H9 (cell line): ENCODE data around the gene RNU5B-1. TPM values are rescaled to one million over a fixed set of nuclear protein-coding genes. Genes with fewer than 3 reads are reported as not detected.

Experiments
- DNase-seq: peaks from one replicate; pipeline ENCODE4 v3.0.0-alpha.2; 2017
- H2AFZ ChIP-seq: one replicate; pipeline ENCODE4 v1.6.1; 2013; ENCODE audit warnings: mild to moderate bottlenecking, low read length, control low read depth, moderate library complexity
- H2AK5ac ChIP-seq: 2 replicates; pipeline ENCODE4 v1.6.1; 2013; ENCODE audit warnings: low read length, control low read depth, mixed read lengths; ENCODE audit not compliant: insufficient read length
- H2BK120ac ChIP-seq: one replicate; pipeline ENCODE4 v1.6.1; 2013; ENCODE audit warnings: low read depth, mild to moderate bottlenecking, low read length, control low read depth, inconsistent platforms; ENCODE audit not compliant: poor library complexity, severe bottlenecking
- H2BK12ac ChIP-seq: 2 replicates; pipeline ENCODE4 v1.6.1; 2013; ENCODE audit warnings: low read length, control low read depth, mixed read lengths, low read depth; ENCODE audit not compliant: insufficient read length
- H2BK15ac ChIP-seq: 2 replicates; pipeline ENCODE4 v1.6.1; 2013; ENCODE audit warnings: low read depth, low read length, control low read depth
- H2BK20ac ChIP-seq: one replicate; pipeline ENCODE4 v1.6.1; 2013; ENCODE audit warnings: low read depth, mild to moderate bottlenecking, low read length, control low read depth, inconsistent platforms; ENCODE audit not compliant: poor library complexity, severe bottlenecking
- H2BK5ac ChIP-seq: 2 replicates; pipeline ENCODE4 v1.6.1; 2013; ENCODE audit warnings: low read length, control low read depth, mixed read lengths; ENCODE audit not compliant: insufficient read length
- H3K14ac ChIP-seq: 2 replicates; pipeline ENCODE4 v1.6.1; 2013; ENCODE audit warnings: low read length, control low read depth; ENCODE audit not compliant: insufficient read depth
- H3K18ac ChIP-seq: 2 replicates; pipeline ENCODE4 v1.6.1; 2013; ENCODE audit warnings: low read depth, mild to moderate bottlenecking, mixed read lengths, low read length, control low read depth; ENCODE audit not compliant: insufficient read length
- H3K23ac ChIP-seq: 2 replicates; pipeline ENCODE4 v1.6.1; 2013; ENCODE audit warnings: low read length, control low read depth, mixed read lengths, low read depth; ENCODE audit not compliant: insufficient read length
- H3K23me2 ChIP-seq: 2 replicates; pipeline ENCODE4 v1.6.1; 2013; ENCODE audit warnings: low read depth, mild to moderate bottlenecking, mixed read lengths, low read length, control low read depth; ENCODE audit not compliant: insufficient read length, poor library complexity, severe bottlenecking
- H3K27ac ChIP-seq: 2 replicates; pipeline ENCODE4 v1.5.1; 2013; ENCODE audit warnings: low read length, control low read depth, mixed read lengths, low read depth; ENCODE audit not compliant: insufficient read length
- H3K27me3 ChIP-seq: 2 replicates; pipeline ENCODE4 v1.6.1; 2013; ENCODE audit warnings: low read length, control low read depth, inconsistent platforms; ENCODE audit not compliant: insufficient read depth
- H3K4ac ChIP-seq: 2 replicates; pipeline ENCODE4 v1.6.1; 2013; ENCODE audit warnings: low read depth, mild to moderate bottlenecking, control low read depth, inconsistent platforms, low read length, moderate library complexity
- H3K4me1 ChIP-seq: 2 replicates; pipeline ENCODE4 v1.6.1; 2013; ENCODE audit warnings: low read length, control low read depth, inconsistent platforms; ENCODE audit not compliant: insufficient read depth
- H3K4me2 ChIP-seq: 2 replicates; pipeline ENCODE4 v1.6.1; 2013; ENCODE audit warnings: low read length, control low read depth, mixed read lengths; ENCODE audit not compliant: insufficient read length, insufficient read depth
- H3K56ac ChIP-seq: 2 replicates; pipeline ENCODE4 v1.6.1; 2013; ENCODE audit warnings: low read depth, mild to moderate bottlenecking, mixed read lengths, low read length, control low read depth; ENCODE audit not compliant: insufficient read length
- H3K79me1 ChIP-seq: 2 replicates; pipeline ENCODE4 v1.6.1; 2013; ENCODE audit warnings: low read depth, mild to moderate bottlenecking, moderate library complexity, low read length, control low read depth, inconsistent platforms; ENCODE audit not compliant: insufficient read depth, poor library complexity, severe bottlenecking
- H3K79me2 ChIP-seq: 2 replicates; pipeline ENCODE4 v1.6.1; 2013; ENCODE audit warnings: low read length, control low read depth, inconsistent platforms; ENCODE audit not compliant: insufficient read depth
- H3K9ac ChIP-seq: 2 replicates; pipeline ENCODE4 v1.6.1; 2013; ENCODE audit warnings: low read length, control low read depth, mixed read lengths; ENCODE audit not compliant: insufficient read length; ENCODE audit errors: extremely low read depth
- H3K9me3 ChIP-seq: one replicate; pipeline ENCODE4 v1.6.1; 2013; ENCODE audit warnings: low read depth, low read length, inconsistent platforms; ENCODE audit not compliant: control insufficient read depth
- H3T11ph ChIP-seq: one replicate; pipeline ENCODE4 v1.6.1; 2013; ENCODE audit warnings: mild to moderate bottlenecking, low read length, control low read depth, inconsistent platforms
- H4K20me1 ChIP-seq: one replicate; pipeline ENCODE4 v1.6.1; 2013; ENCODE audit not compliant: control insufficient read depth, insufficient read length, insufficient read depth
- H4K5ac ChIP-seq: 2 replicates; pipeline ENCODE4 v1.6.1; 2013; ENCODE audit warnings: low read depth, mild to moderate bottlenecking, mixed read lengths, low read length, control low read depth; ENCODE audit not compliant: insufficient read length
- H4K8ac ChIP-seq: replicated peaks from 2 replicates; pipeline ENCODE4 v1.6.1; 2013; ENCODE audit warnings: low read length, control low read depth, mixed read lengths, low read depth; ENCODE audit not compliant: insufficient read length
- H4K91ac ChIP-seq: 2 replicates; pipeline ENCODE4 v1.6.1; 2013; ENCODE audit warnings: low read depth, mild to moderate bottlenecking, moderate library complexity, mixed read lengths, low read length, control low read depth; ENCODE audit not compliant: insufficient read length
- H3K27ac Mint-ChIP-seq, 3 experiments: 2 replicates in 2 of 3; 3 replicates in 1 of 3; pipeline ENCODE4 v1.8.0; 2020 to 2021; ENCODE audit warnings: mixed read lengths in 3 of 3, mild to moderate bottlenecking in 1 of 3, moderate library complexity in 1 of 3
- H3K27me3 Mint-ChIP-seq: 2 replicates; pipeline ENCODE4 v1.8.0; 2021; ENCODE audit warnings: low read depth, mild to moderate bottlenecking, moderate library complexity, mixed read lengths
- H3K36me3 Mint-ChIP-seq, 3 experiments: 2 replicates in 2 of 3; 3 replicates in 1 of 3; pipeline ENCODE4 v1.8.0; 2020 to 2021; ENCODE audit warnings: low read depth in 3 of 3, mixed read lengths in 3 of 3; ENCODE audit not compliant: insufficient read depth in 1 of 3
- H3K4me1 Mint-ChIP-seq, 2 experiments: 2 replicates each; pipeline ENCODE4 v1.8.0; 2020; ENCODE audit warnings: mixed read lengths in 2 of 2
- H3K4me3 Mint-ChIP-seq, 2 experiments: 2 replicates in 1 of 2; 3 replicates in 1 of 2; pipeline ENCODE4 v1.8.0; 2020 to 2021; ENCODE audit warnings: mild to moderate bottlenecking in 2 of 2, mixed read lengths in 2 of 2, moderate library complexity in 1 of 2
- H3K9me3 Mint-ChIP-seq, 2 experiments: 2 replicates in 1 of 2; 3 replicates in 1 of 2; pipeline ENCODE4 v1.8.0; 2020; ENCODE audit warnings: mild to moderate bottlenecking in 2 of 2, mixed read lengths in 2 of 2, moderate library complexity in 1 of 2
- WGBS: extraction: QIAGEN DNeasy Blood & Tissue Kit; methylation state at CpG from one replicate; pipeline ENCODE4 v1.1.7; 2013; ENCODE audit warnings: missing lambda C conversion rate, low lambda C conversion rate, mixed read lengths; ENCODE audit not compliant: insufficient read length; ENCODE audit errors: extremely low coverage; 5-methylcytosine and 5-hydroxymethylcytosine counted together
- total RNA-seq: library from RNA; stranded (reverse); gene quantifications from 2 replicates; pipeline ENCODE4 v1.2.1, GENCODE V29; 2021
- TF ChIP-seq, protein P1 (sequence below): fragments of 200-600 bp; sonication (generic); conservative IDR thresholded peaks from 3 replicates; pipeline ENCODE4 v1.8.0; 2021; ENCODE audit warnings: antibody characterized with exemption, mild to moderate bottlenecking

The RNU5B-1 gene
- total RNA-seq, 1 experiment from 2014 or later, result not detected

DNA sequence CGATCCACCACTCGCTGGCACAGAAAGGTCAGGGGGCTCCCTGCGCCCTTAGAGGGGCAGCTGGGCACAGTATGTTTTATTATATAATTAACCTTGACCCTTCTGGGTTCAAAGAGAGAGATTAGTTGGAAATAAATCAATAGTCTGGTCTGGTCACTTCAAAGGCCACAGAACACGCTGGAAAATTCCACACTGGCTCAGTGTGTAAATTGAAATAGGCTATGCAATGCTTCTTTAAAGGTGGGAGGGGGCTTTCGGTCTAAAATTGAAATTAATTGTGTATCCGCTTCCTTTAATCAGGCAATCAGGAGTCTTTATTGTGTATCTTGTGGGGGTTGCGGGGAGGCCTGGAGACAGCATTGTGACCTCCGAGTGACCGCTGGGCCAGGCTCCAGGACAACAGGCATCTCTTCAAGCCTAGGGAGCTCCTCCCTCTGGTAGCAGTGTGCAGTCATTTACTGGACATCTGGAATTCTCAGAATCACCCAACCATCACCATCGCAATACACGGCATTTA, 8.0 kb downstream of the RNU5B-1 start:
- Histone ChIP-seq H2BK12ac (no peak overlapping the region), H2AFZ (no peak overlapping the region), H3K79me2 (no peaks in the 10 kb centered on the region), H4K5ac (no peak overlapping the region), H2BK15ac (no peak overlapping the region), H4K8ac (no peak overlapping the region), H3K4me2 (no peak overlapping the region), H2BK120ac (no peak overlapping the region), H3K9me3 (no peaks in the 10 kb centered on the region), H3K79me1 (no peaks in the 10 kb centered on the region), H3K9ac (no peak overlapping the region), H3K27ac (no peak overlapping the region), H3K23me2 (no peaks in the 10 kb centered on the region), H4K20me1 (no peaks in the 10 kb centered on the region), H3K23ac (no peak overlapping the region), H3K4me1 (no peaks in the 10 kb centered on the region), H2AK5ac (no peak overlapping the region), H3K56ac (no peak overlapping the region), H2BK20ac (no peak overlapping the region), H3K14ac (no peak overlapping the region), H3T11ph (no peak overlapping the region), H3K4ac (no peak overlapping the region), H3K27me3 (no peaks in the 10 kb centered on the region), H4K91ac (no peak overlapping the region), H3K18ac (no peak overlapping the region), H2BK5ac (no peak overlapping the region)
- H3K27ac Mint-ChIP-seq, result peak overlapping the region in 1 of 3 experiments; percentile 72; a peak in 1 of 7 replicates
- H3K4me1 Mint-ChIP-seq, result peaks cover 12 to 16% of the 10 kb centered on the region in 2 experiments; a peak in 3 of 4 replicates
- H3K36me3 Mint-ChIP-seq, result no peaks in the 10 kb centered on the region
- no peak overlapping the region for H3K4me3 Mint-ChIP-seq
- WGBS, result no CpG with 5 or more reads among the region's 11 CpGs
- DNase-seq, result no peak
- H3K27me3 Mint-ChIP-seq, result peaks cover 2% of the 10 kb centered on the region; the same call in 1 of the 2 replicates
- TF ChIP-seq, protein P1, sequence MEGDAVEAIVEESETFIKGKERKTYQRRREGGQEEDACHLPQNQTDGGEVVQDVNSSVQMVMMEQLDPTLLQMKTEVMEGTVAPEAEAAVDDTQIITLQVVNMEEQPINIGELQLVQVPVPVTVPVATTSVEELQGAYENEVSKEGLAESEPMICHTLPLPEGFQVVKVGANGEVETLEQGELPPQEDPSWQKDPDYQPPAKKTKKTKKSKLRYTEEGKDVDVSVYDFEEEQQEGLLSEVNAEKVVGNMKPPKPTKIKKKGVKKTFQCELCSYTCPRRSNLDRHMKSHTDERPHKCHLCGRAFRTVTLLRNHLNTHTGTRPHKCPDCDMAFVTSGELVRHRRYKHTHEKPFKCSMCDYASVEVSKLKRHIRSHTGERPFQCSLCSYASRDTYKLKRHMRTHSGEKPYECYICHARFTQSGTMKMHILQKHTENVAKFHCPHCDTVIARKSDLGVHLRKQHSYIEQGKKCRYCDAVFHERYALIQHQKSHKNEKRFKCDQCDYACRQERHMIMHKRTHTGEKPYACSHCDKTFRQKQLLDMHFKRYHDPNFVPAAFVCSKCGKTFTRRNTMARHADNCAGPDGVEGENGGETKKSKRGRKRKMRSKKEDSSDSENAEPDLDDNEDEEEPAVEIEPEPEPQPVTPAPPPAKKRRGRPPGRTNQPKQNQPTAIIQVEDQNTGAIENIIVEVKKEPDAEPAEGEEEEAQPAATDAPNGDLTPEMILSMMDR, result no peak
- H3K9me3 Mint-ChIP-seq, result no peaks in the 10 kb centered on the region
